Activated naive CD8-positive, alpha-beta T cell treated with anti-CD3 and anti-CD28 coated beads, Interleukin-2, amount 50 U/mL, for 24 hours (primary cell): ENCODE data around the gene KCNK5.

Experiments
- ATAC-seq: fragments of 150-1000 bp; cut with Tn5 transposase; one replicate; pipeline ENCODE4 v1.10.0; 2021
- DNase-seq: peaks from one replicate; pipeline ENCODE4 v3.0.0; 2021
- H3K27ac Mint-ChIP-seq: one replicate; pipeline ENCODE4 v1.8.0; 2021; ENCODE audit warnings: mild to moderate bottlenecking, mixed read lengths
- H3K27me3 Mint-ChIP-seq: one replicate; pipeline ENCODE4 v1.8.0; 2021; ENCODE audit warnings: mixed read lengths
- H3K36me3 Mint-ChIP-seq: one replicate; pipeline ENCODE4 v1.8.0; 2021; ENCODE audit warnings: low read depth, mixed read lengths
- H3K4me1 Mint-ChIP-seq: one replicate; pipeline ENCODE4 v1.8.0; 2021; ENCODE audit warnings: mixed read lengths
- H3K4me3 Mint-ChIP-seq: one replicate; pipeline ENCODE4 v1.8.0; 2021; ENCODE audit warnings: mild to moderate bottlenecking, moderate library complexity, mixed read lengths
- H3K9me3 Mint-ChIP-seq: one replicate; pipeline ENCODE4 v1.8.0; 2021; ENCODE audit warnings: mixed read lengths

KCNK5 gene

DNA sequence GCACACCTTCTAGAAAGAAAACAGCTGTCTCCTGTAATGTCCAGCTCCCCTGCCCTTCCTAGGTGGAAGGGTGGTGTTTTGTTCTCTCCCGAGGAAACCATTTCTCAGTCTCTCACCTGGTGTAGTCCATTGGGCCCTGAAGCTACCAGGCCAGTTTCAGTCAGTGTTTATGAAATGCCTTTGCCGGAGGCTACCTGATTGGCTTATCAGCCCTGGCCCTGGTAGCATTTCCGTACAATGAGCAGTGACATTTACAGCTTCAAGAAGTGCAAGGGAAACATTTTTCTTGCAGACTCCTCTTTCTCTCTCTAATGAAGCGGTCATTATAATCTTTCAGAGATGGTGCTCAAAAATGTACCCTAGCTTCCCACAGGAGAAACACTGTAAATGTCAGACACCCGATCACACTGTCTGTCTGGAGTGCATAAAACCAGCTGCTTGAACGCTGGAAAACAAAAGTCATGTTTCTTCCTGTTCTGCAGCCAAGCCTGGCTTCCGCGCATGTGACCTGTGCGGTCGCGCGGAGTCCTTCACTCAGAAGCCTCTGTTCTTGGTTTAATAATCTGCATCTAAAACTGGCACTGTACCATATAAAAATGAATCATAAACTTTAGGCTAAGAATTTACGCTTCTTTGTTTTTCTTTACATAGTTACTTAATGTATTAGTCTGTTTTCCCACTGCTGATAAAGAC, 85.9 kb downstream of the KCNK5 start:
- Mint-ChIP-seq H3K9me3 (peaks cover 9% of the 10 kb centered on the region), H3K27ac (peak overlapping the region; percentile 82), H3K4me1 (peaks cover 45% of the 10 kb centered on the region), H3K27me3 (peaks cover 5% of the 10 kb centered on the region), H3K4me3 (peak overlapping the region; percentile 41), H3K36me3 (peaks cover 8% of the 10 kb centered on the region)
- ATAC-seq (peak; percentile 83), DNase-seq (peak; percentile 40)

DNA sequence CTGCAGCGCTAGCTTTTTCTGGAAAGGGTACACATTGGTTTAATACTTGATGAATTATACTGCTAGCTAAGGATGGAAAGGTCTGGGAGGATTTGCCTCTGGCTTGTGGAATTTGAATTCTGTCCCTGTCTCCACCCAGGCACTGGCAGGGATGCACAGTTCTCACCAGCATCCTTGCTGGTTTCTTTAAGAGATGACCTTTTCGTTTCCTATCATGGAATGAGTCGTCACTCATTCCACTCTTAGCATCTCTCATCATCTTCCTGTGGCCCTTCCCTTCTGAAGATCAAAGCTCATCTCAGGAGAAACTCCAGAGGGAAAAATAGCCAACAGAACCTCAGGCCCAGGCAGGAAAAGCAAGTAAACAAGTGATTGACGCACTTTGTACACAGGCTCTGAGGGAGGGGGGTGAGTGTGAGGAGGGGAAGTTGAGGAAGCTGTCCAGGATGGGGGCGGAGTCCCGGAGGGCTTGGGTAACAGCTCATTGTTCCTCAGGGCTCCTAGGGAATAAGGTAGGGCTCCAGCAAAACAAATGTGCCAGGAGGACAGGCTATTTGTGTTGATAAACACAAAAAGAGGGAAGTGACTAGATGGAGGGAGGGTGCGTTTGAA, 88.6 kb downstream of the KCNK5 start:
- peaks cover 8% of the 10 kb centered on the region for H3K36me3 Mint-ChIP-seq
- no peak overlapping the region for H3K27ac Mint-ChIP-seq
- ATAC-seq = no peak

More for the DNA sequence above, 88.6 kb downstream of the KCNK5 start:
- no peak for DNase-seq
- Mint-ChIP-seq H3K4me1 (peaks cover 43% of the 10 kb centered on the region), H3K27me3 (peaks cover 7% of the 10 kb centered on the region), H3K4me3 (no peak overlapping the region), H3K9me3 (peaks cover 21% of the 10 kb centered on the region)
